HepG2 (cell line): ENCODE measurements around the gene MYH9. TPM values are rescaled to one million over a fixed set of nuclear protein-coding genes. Genes with fewer than 3 reads are reported as not detected.

Experiments used
- ATF4 ChIP-seq, 2 experiments: fragments of 450-650 bp in 1 of 2; sonication (generic) in 1 of 2; formaldehyde crosslinking; IDR thresholded peaks; 2 replicates each; pipeline versions ENCODE4 v1.5.0 to v1.8.0; 2020 to 2022; ENCODE audit warnings: mild to moderate bottlenecking in 1 of 2, missing genetic modification reagents in 1 of 2
- BATF2 ChIP-seq: sonication (generic); formaldehyde crosslinking; IDR thresholded peaks from 2 replicates; pipeline ENCODE4 v1.8.0; 2022; ENCODE audit warnings: mild to moderate bottlenecking, missing genetic modification reagents, moderate library complexity
- CENPT ChIP-seq: sonication (generic); formaldehyde crosslinking; IDR thresholded peaks from 2 replicates; pipeline ENCODE4 v1.8.0; 2022; ENCODE audit warnings: low read depth, mild to moderate bottlenecking, moderate library complexity, missing genetic modification reagents
- FIP1L1 ChIP-seq: fragments of 200-400 bp; formaldehyde crosslinking; IDR thresholded peaks from 2 replicates; pipeline ENCODE4 v1.6.1; 2018; ENCODE audit warnings: low read depth, mild to moderate bottlenecking, low read length, moderate library complexity, borderline replicate concordance; ENCODE audit not compliant: insufficient read depth
- HBP1 ChIP-seq: IDR thresholded peaks from 2 replicates; pipeline ENCODE4 v1.6.1; 2016; ENCODE audit warnings: low read depth, control low read depth
- HMG20A ChIP-seq: IDR thresholded peaks from 2 replicates; pipeline ENCODE4 v1.6.1; 2016; ENCODE audit warnings: borderline replicate concordance
- SOX13 ChIP-seq, 3 experiments: fragments of 450-650 bp in 1 of 3; sonication (generic) in 1 of 3; formaldehyde crosslinking in 1 of 3; IDR thresholded peaks in 2 of 3; conservative IDR thresholded peaks in 1 of 3; 2 replicates each; pipeline versions ENCODE4 v1.5.0 to v1.6.1; 2016 to 2020; ENCODE audit warnings: antibody characterized with exemption in 1 of 3, mild to moderate bottlenecking in 1 of 3, missing compliant biosample characterization in 1 of 3, missing genetic modification reagents in 1 of 3, moderate library complexity in 1 of 3
- TEF ChIP-seq: sonication (generic); formaldehyde crosslinking; IDR thresholded peaks from 2 replicates; pipeline ENCODE4 v1.5.0; 2020; ENCODE audit warnings: missing genetic modification reagents
- TSC22D2 ChIP-seq: sonication (generic); formaldehyde crosslinking; IDR thresholded peaks from 2 replicates; pipeline ENCODE4 v1.5.1; 2020; ENCODE audit warnings: missing genetic modification reagents, mild to moderate bottlenecking, borderline replicate concordance
- UBTF ChIP-seq: sonication (generic); formaldehyde crosslinking; IDR thresholded peaks from 2 replicates; pipeline ENCODE4 v1.4.0; 2020; ENCODE audit warnings: mild to moderate bottlenecking, missing genetic modification reagents
- ZFP1 ChIP-seq: IDR thresholded peaks from 2 replicates; pipeline ENCODE4 v1.6.1; 2016
- ZNF263 ChIP-seq: sonication (generic); formaldehyde crosslinking; IDR thresholded peaks from 2 replicates; pipeline ENCODE4 v1.4.0; 2020; ENCODE audit warnings: missing genetic modification reagents
- ZNF510 ChIP-seq: sonication (generic); formaldehyde crosslinking; IDR thresholded peaks from 2 replicates; pipeline ENCODE4 v1.4.0; 2020; ENCODE audit warnings: low read depth, mild to moderate bottlenecking, missing genetic modification reagents
- ZNF619 ChIP-seq: sonication (generic); formaldehyde crosslinking; IDR thresholded peaks from 2 replicates; pipeline ENCODE4 v1.4.0; 2020; ENCODE audit warnings: mild to moderate bottlenecking, missing genetic modification reagents
- ZNF670 ChIP-seq: sonication (generic); formaldehyde crosslinking; IDR thresholded peaks from 2 replicates; pipeline ENCODE4 v1.8.0; 2022; ENCODE audit warnings: mild to moderate bottlenecking, missing genetic modification reagents, borderline replicate concordance
- ZNF704 ChIP-seq: sonication (generic); formaldehyde crosslinking; IDR thresholded peaks from 2 replicates; pipeline ENCODE4 v1.8.1; 2023; ENCODE audit warnings: mild to moderate bottlenecking, inconsistent platforms, moderate library complexity, missing genetic modification reagents, borderline replicate concordance
- ZSCAN25 ChIP-seq: sonication (generic); formaldehyde crosslinking; IDR thresholded peaks from 2 replicates; pipeline ENCODE4 v1.8.0; 2022; ENCODE audit warnings: mild to moderate bottlenecking, missing genetic modification reagents
- ZUFSP ChIP-seq: sonication (generic); formaldehyde crosslinking; IDR thresholded peaks from 2 replicates; pipeline ENCODE4 v1.9.0; 2021; ENCODE audit warnings: missing genetic modification reagents, mild to moderate bottlenecking, borderline replicate concordance
- polyA plus RNA-seq, 8 experiments: library from polyadenylated mRNA; depleted of rRNA in 3 of 8; stranded (reverse) in 7 of 8; unstranded in 1 of 8; fragments of >200 nt; fragmentation: Illumina TruSeq in 4 of 8; extraction: Trizol in 4 of 8; gene quantifications; 2 replicates each; pipeline versions ENCODE4 v1.2.1 to v1.2.3, GENCODE V29; 2011 to 2016; ENCODE audit warnings: low read depth in 4 of 8, missing spikeins in 1 of 8, mixed read lengths in 1 of 8; ENCODE audit not compliant: insufficient read depth in 1 of 8
- total RNA-seq, 5 experiments: library from RNA; depleted of rRNA; stranded (reverse); fragments of >200 nt; fragmentation: Illumina TruSeq; extraction: Trizol; gene quantifications; 2 replicates each; pipeline ENCODE4 v1.2.3, GENCODE V29; 2016; ENCODE audit warnings: low read depth in 1 of 5

The MYH9 gene
- total and polyA plus RNA-seq, 2 of the 13 experiments (the other 11 are each of a cell fraction or from before 2014, with no cell fraction given), result 50.7 to 98.5 TPM

- TF ChIP-seq ATF4 (CRISPR knock-in tag; IDR thresholded peaks at IDR 0.05) (no peak), CENPT (CRISPR knock-in tag) (no peak), FIP1L1 (no peak), ZFP1 (no peak), ZSCAN25 (CRISPR knock-in tag) (peak; percentile 23; the same call in 1 of the 2 replicates), BATF2 (CRISPR knock-in tag) (no peak), ZNF704 (CRISPR knock-in tag) (no peak), ZNF670 (CRISPR knock-in tag) (0 out of 2 replicates have a peak, but pooled peaks have one; percentile 52), HBP1 (CRISPR knock-in tag) (peak; percentile 56; the same call in 1 of the 2 replicates), ZNF510 (CRISPR knock-in tag) (no peak), HMG20A (CRISPR knock-in tag) (peak; percentile 71; the same call in 1 of the 2 replicates), SOX13 (IDR thresholded peaks at IDR 0.05) (peak; percentile 71), SOX13 (CRISPR knock-in tag; conservative IDR thresholded peaks at IDR 0.05 in 1 of 2, IDR thresholded peaks at IDR 0.05 in 1 of 2) (peak in 1 of 2 experiments; percentile 91; a peak in 2 of 4 replicates), ZNF619 (CRISPR knock-in tag) (no peak), TSC22D2 (CRISPR knock-in tag) (no peak), UBTF (CRISPR knock-in tag) (no peak), TEF (CRISPR knock-in tag) (no peak), ZNF263 (CRISPR knock-in tag) (no peak), ZUFSP (CRISPR knock-in tag) (no peak)
These were observed 44.1 kb downstream of the MYH9 start (continued) for GRCh38 chr22:36343720-36344105.
